Progenitor cell of endocrine pancreas (in vitro differentiated cells): ENCODE data around the gene LRMDA. TPM values are rescaled to one million over a fixed set of nuclear protein-coding genes. Genes with fewer than 3 reads are reported as not detected.

Source experiments
- DNase-seq: peaks from one replicate; pipeline ENCODE4 v3.0.0; 2021; ENCODE audit warnings: low spot score; ENCODE audit not compliant: unreplicated experiment
- H3K27ac Mint-ChIP-seq: 2 replicates; pipeline ENCODE4 v1.8.0; 2021; ENCODE audit warnings: mild to moderate bottlenecking, moderate library complexity, mixed read lengths
- H3K27me3 Mint-ChIP-seq: 2 replicates; pipeline ENCODE4 v1.8.0; 2021; ENCODE audit warnings: mixed read lengths
- H3K36me3 Mint-ChIP-seq: 2 replicates; pipeline ENCODE4 v1.8.0; 2022; ENCODE audit warnings: mixed read lengths; ENCODE audit not compliant: insufficient read depth
- H3K4me1 Mint-ChIP-seq: 2 replicates; pipeline ENCODE4 v1.8.0; 2021; ENCODE audit warnings: low read depth, mixed read lengths
- H3K4me3 Mint-ChIP-seq: 2 replicates; pipeline ENCODE4 v1.8.0; 2021; ENCODE audit warnings: low read depth, mild to moderate bottlenecking, moderate library complexity, mixed read lengths
- H3K9me3 Mint-ChIP-seq: 2 replicates; pipeline ENCODE4 v1.8.0; 2021; ENCODE audit warnings: low read depth, mixed read lengths
- CTCF ChIP-seq: fragments of 200-600 bp; sonication (generic); IDR thresholded peaks from one replicate; pipeline ENCODE4 v1.5.0; 2021; ENCODE audit warnings: antibody characterized with exemption, mild to moderate bottlenecking; ENCODE audit not compliant: unreplicated experiment
- total RNA-seq: library from RNA; stranded (reverse); gene quantifications from 2 replicates; pipeline ENCODE4 v1.2.1, GENCODE V29; 2021

The LRMDA gene
- total RNA-seq, 1 donor from 2014 or later, result 6.5 TPM

- no peak for TF ChIP-seq CTCF
- H3K36me3 Mint-ChIP-seq, result no peaks in the 10 kb centered on the region
- no peaks in the 10 kb centered on the region for H3K9me3 Mint-ChIP-seq
- DNase-seq, result no peak
- H3K4me3 Mint-ChIP-seq, result no peak overlapping the region
- H3K27me3 Mint-ChIP-seq, result peaks cover 9% of the 10 kb centered on the region
- peaks cover 2% of the 10 kb centered on the region for H3K4me1 Mint-ChIP-seq
- no peak overlapping the region for H3K27ac Mint-ChIP-seq
These were observed 567.6 kb downstream of the LRMDA start for GRCh38 chr10:75999001-75999400.

- TF ChIP-seq CTCF, result no peak
- Mint-ChIP-seq H3K36me3 (no peaks in the 10 kb centered on the region), H3K27ac (no peak overlapping the region), H3K27me3 (peaks cover 9% of the 10 kb centered on the region), H3K4me3 (no peak overlapping the region), H3K4me1 (peaks cover 2% of the 10 kb centered on the region), H3K9me3 (no peaks in the 10 kb centered on the region)
- DNase-seq, result no peak
These were observed 568.2 kb downstream of the LRMDA start for GRCh38 chr10:75999515-76000209.

GRCh38 chr10:76000550-76000949 is 569.1 kb downstream of the LRMDA start:
- Mint-ChIP-seq H3K27me3 (peaks cover 9% of the 10 kb centered on the region), H3K9me3 (no peaks in the 10 kb centered on the region), H3K4me3 (no peak overlapping the region), H3K4me1 (peaks cover 2% of the 10 kb centered on the region), H3K36me3 (no peaks in the 10 kb centered on the region), H3K27ac (no peak overlapping the region)
- DNase-seq, result no peak
- no peak for TF ChIP-seq CTCF

- no peak overlapping the region for H3K4me3 Mint-ChIP-seq
- no peak for DNase-seq
- H3K27ac Mint-ChIP-seq, result no peak overlapping the region
- H3K4me1 Mint-ChIP-seq, result no peaks in the 10 kb centered on the region
- H3K9me3 Mint-ChIP-seq, result no peaks in the 10 kb centered on the region
- H3K36me3 Mint-ChIP-seq, result no peaks in the 10 kb centered on the region
- peaks cover 11% of the 10 kb centered on the region for H3K27me3 Mint-ChIP-seq
- TF ChIP-seq CTCF, result no peak
These were observed 569.6 kb downstream of the LRMDA start for GRCh38 chr10:76001019-76001418.

GRCh38 chr10:76001461-76001860 is 570.0 kb downstream of the LRMDA start:
- H3K36me3 Mint-ChIP-seq, result no peaks in the 10 kb centered on the region
- no peaks in the 10 kb centered on the region for H3K4me1 Mint-ChIP-seq
- H3K4me3 Mint-ChIP-seq, result no peak overlapping the region
- no peak for TF ChIP-seq CTCF
- peaks cover 12% of the 10 kb centered on the region for H3K27me3 Mint-ChIP-seq
- H3K27ac Mint-ChIP-seq, result no peak overlapping the region
- DNase-seq, result no peak
- no peaks in the 10 kb centered on the region for H3K9me3 Mint-ChIP-seq
